ENCODE results near the gene PPP3CB. TPM values are rescaled to one million over a fixed set of nuclear protein-coding genes. Genes with fewer than 3 reads are reported as not detected.

The PPP3CB gene
- total and polyA plus RNA-seq, 4 experiments from 2014 or later = 8.9 to 48.1 (median 28.5) TPM

DNA sequence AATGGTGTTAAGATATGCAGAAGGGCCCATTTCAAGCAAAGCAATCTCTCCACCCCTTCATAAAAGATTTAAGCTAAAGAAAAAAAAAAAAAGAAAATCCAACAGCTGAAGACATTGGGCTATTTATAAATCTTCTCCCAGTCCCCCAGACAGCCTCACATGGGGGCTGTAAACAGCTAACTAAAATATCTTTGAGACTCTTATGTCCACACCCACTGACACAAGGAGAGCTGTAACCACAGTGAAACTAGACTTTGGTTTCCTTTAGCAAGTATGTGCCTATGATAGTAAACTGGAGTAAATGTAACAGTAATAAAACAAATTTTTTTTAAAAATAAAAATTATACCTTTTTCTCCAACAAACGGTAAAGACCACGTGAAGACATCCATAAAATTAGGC lies 28.6 kb downstream of the PPP3CB start:
- H3K27ac Mint-ChIP-seq = peak overlapping the region in 2 of 7 donors; percentile 35 to 66
- Histone ChIP-seq H3K4me1 (ENCODE audit: insufficient read depth, low read length) (no peaks in the 10 kb centered on the region), H3K9me3 (ENCODE audit: control insufficient read depth in 1 of 2, low read length in 2 of 2) (no peaks in the 10 kb centered on the region), H3K27ac (ENCODE audit: low read depth, low read length) (no peak overlapping the region), H3K27me3 (ENCODE audit: insufficient read depth, low read length) (no peaks in the 10 kb centered on the region), H3K4me3 (ENCODE audit: low read length in 2 of 2) (no peak overlapping the region), H3K36me3 (ENCODE audit: insufficient read depth, low read length) (peaks cover 38% of the 10 kb centered on the region)
- no peaks in the 10 kb centered on the region for H3K9me3 Mint-ChIP-seq
- H3K4me3 Mint-ChIP-seq = no peak overlapping the region
- ChIA-PET CTCF (ENCODE audit: partially characterized antibody) (no interaction called here), POLR2A (ENCODE audit: partially characterized antibody) (no interaction called here)
- H3K27me3 Mint-ChIP-seq = no peaks in the 10 kb centered on the region
- peaks cover 0 to 5% (median 1%) of the 10 kb centered on the region in 4 donors for H3K4me1 Mint-ChIP-seq
- H3K36me3 Mint-ChIP-seq = peaks cover 40 to 59% of the 10 kb centered on the region in 2 donors
- intact Hi-C loops (cut with micrococcal nuclease) = no loop called here
- DNase-seq = no peak

DNA sequence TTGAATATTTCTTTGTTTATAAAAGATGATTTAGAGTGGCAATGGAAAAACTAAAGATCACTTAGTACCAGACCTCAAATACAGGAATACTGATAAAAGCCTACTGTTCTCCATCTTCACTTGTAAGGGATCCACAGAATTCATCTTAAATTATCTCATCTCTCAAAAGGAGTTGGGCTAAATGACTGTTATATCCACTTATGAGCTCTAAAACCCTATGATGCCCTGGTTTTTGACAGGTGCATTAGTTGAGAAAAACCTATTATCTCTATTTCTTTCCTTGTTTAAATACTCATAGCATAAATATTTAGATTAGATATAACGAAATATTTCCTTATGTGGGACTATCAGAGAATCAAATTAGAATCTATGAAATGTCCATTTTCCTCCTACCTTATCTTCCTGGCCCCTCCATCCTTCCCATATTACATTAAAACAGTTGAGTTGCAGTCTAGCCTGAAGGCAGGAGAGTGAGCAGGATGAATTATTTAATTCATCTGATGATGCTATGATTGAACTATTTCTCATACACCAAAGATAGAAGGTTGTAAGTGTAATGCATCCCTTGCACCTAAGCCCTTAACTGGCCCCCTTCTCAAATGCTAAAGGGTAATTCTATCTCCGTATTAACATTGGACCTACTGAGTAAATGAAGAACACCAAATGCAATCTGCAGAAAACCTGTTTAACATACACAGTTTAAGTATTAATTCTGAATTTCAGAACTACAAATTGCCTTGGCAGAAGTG lies 29.7 kb downstream of the PPP3CB start:
- H3K27ac Mint-ChIP-seq = peak overlapping the region in 1 of 7 donors; percentile 29
- H3K4me1 Mint-ChIP-seq = peaks cover 0 to 5% (median 1%) of the 10 kb centered on the region in 4 donors
- DNase-seq = no peak
- POLR2A ChIA-PET (ENCODE audit: partially characterized antibody) = interaction anchor here (0.7 kb wide), 1 partner anchor 294 kb away, joined by 3 read pairs; no protein-coding TSS in a partner anchor
- intact Hi-C loops (cut with micrococcal nuclease) = no loop called here
- H3K9me3 ChIP-seq (ENCODE audit: control insufficient read depth in 1 of 2, low read length in 2 of 2) = no peaks in the 10 kb centered on the region
- CTCF ChIA-PET (ENCODE audit: partially characterized antibody) = no interaction called here
- H3K9me3 Mint-ChIP-seq = no peaks in the 10 kb centered on the region
- H3K27me3 ChIP-seq (ENCODE audit: insufficient read depth, low read length) = no peaks in the 10 kb centered on the region
- H3K27me3 Mint-ChIP-seq = no peaks in the 10 kb centered on the region
- no peak overlapping the region for H3K4me3 Mint-ChIP-seq
- no peak overlapping the region for H3K27ac ChIP-seq (ENCODE audit: low read depth, low read length)
- no peaks in the 10 kb centered on the region for H3K4me1 ChIP-seq (ENCODE audit: insufficient read depth, low read length)
- peaks cover 32 to 54% of the 10 kb centered on the region in 2 donors for H3K36me3 Mint-ChIP-seq
- H3K36me3 ChIP-seq (ENCODE audit: insufficient read depth, low read length) = peaks cover 31% of the 10 kb centered on the region
- H3K4me3 ChIP-seq (ENCODE audit: low read length in 2 of 2) = no peak overlapping the region

DNA sequence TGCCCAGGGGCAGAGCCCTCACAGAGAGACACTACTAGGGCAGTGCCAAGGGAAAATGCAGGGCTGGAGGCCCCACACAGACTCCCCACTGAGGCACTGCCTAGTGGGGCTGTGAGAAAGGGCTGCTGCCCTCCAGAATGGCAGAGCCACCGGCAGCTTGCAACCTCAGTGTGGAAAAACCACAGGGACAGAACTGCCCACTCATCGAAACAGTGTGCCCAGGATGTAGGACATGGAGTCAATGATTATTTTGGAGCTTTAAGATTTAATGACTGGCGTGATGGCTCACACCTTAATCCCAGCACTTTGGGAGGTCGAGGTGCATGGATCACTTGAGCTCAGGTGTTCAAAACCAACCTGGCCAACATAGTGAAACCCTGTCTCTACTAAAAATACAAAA lies 34.9 kb downstream of the PPP3CB start:
- Histone ChIP-seq H3K9me3 (ENCODE audit: control insufficient read depth in 1 of 2, low read length in 2 of 2) (no peaks in the 10 kb centered on the region), H3K4me1 (ENCODE audit: insufficient read depth, low read length) (no peaks in the 10 kb centered on the region), H3K27ac (ENCODE audit: low read depth, low read length) (no peak overlapping the region), H3K27me3 (ENCODE audit: insufficient read depth, low read length) (no peaks in the 10 kb centered on the region), H3K36me3 (ENCODE audit: insufficient read depth, low read length) (peaks cover 9% of the 10 kb centered on the region), H3K4me3 (ENCODE audit: low read length in 2 of 2) (no peak overlapping the region)
- H3K27ac Mint-ChIP-seq = peak overlapping the region in 2 of 7 donors; percentile 20 to 24
- no peak for DNase-seq
- no peaks in the 10 kb centered on the region for H3K9me3 Mint-ChIP-seq
- intact Hi-C loops (cut with micrococcal nuclease) = no loop called here
- no peak overlapping the region for H3K4me3 Mint-ChIP-seq
- peaks cover 20 to 39% of the 10 kb centered on the region in 2 donors for H3K36me3 Mint-ChIP-seq
- ChIA-PET POLR2A (ENCODE audit: partially characterized antibody) (interaction anchor here (1.6 kb wide), 1 partner anchor 35 kb away, joined by 5 read pairs; the partner anchor contains the start of gene PPP3CB), CTCF (ENCODE audit: partially characterized antibody) (no interaction called here)
- no peaks in the 10 kb centered on the region for H3K27me3 Mint-ChIP-seq
- peaks cover 0 to 8% (median under 1%) of the 10 kb centered on the region in 4 donors for H3K4me1 Mint-ChIP-seq

DNA sequence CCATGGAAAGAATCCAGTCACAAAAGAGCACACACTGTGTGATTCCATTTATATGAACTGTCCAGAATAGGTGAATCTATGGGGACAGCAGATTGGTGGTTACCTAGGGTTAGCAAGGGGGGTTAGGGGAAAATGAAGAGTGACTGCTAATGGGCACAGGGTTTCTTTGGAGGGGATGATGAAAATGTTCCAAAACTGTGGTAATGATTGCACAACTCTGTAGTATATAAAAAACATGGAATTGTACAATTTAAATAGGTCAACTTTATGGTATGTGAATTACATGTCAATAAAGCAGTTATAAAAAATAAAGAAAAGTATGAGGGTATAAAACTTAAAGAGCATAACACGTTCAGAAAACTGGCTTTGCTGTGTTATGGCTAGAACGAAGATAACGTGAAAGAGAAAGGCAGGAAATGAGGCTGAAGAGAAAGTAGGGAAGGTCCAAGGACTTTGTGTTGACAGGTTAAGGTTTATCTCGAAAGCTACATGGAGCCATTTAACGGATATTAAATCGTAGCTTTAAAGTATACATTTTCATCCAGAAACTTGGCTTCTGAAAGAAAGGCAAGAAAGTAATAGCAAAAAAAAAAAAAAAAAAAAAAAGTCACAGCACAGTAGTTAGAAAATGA lies 36.0 kb downstream of the PPP3CB start:
- H3K4me1 Mint-ChIP-seq = peaks cover 0 to 8% (median under 1%) of the 10 kb centered on the region in 4 donors
- Histone ChIP-seq H3K36me3 (ENCODE audit: insufficient read depth, low read length) (no peaks in the 10 kb centered on the region), H3K27ac (ENCODE audit: low read depth, low read length) (no peak overlapping the region), H3K27me3 (ENCODE audit: insufficient read depth, low read length) (no peaks in the 10 kb centered on the region), H3K4me1 (ENCODE audit: insufficient read depth, low read length) (no peaks in the 10 kb centered on the region), H3K9me3 (ENCODE audit: control insufficient read depth in 1 of 2, low read length in 2 of 2) (no peaks in the 10 kb centered on the region), H3K4me3 (ENCODE audit: low read length in 2 of 2) (no peak overlapping the region)
- ChIA-PET CTCF (ENCODE audit: partially characterized antibody) (no interaction called here), POLR2A (ENCODE audit: partially characterized antibody) (interaction anchor here (1.6 kb wide), 1 partner anchor 36 kb away, joined by 5 read pairs; the partner anchor contains the start of gene PPP3CB)
- DNase-seq = no peak
- intact Hi-C loops (cut with micrococcal nuclease) = no loop called here
- no peaks in the 10 kb centered on the region for H3K9me3 Mint-ChIP-seq
- H3K36me3 Mint-ChIP-seq = peaks cover 19 to 33% of the 10 kb centered on the region in 2 donors
- H3K27ac Mint-ChIP-seq = peak overlapping the region in 1 of 7 donors; percentile 78
- H3K27me3 Mint-ChIP-seq = no peaks in the 10 kb centered on the region
- no peak overlapping the region for H3K4me3 Mint-ChIP-seq

DNA sequence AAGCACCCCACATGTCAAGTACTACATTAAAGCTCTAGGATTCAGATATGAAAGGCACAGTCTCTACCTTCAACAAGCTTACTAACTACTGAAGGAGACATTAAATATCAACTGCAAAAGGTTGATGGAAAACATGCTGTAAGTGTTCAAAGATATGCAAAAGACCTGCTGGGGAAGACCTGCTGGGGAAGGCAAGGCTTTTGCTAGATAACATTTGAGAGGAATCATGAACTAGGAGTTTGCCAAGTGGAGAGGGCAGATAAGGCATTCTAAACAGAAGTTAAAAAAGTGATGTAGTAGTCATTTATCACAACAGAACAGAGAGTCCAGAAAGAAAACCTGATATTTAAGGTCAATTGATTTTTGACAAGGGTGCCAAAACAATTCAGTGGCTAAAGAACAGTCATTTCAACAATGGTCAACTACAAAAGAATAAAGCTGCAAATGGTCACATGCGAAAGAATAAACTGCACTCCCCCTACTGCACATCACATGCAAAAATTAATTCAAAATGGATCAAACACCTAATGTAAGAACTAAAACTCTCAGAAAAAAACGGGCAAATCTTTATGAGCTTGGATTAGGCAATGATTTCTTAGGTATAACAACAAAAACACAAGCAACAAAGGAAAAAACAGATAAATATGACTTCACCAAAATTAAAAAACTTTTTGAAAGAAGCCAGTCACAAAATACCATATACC lies 39.5 kb downstream of the PPP3CB start:
- Mint-ChIP-seq H3K36me3 (peaks cover 19 to 38% of the 10 kb centered on the region in 2 donors), H3K27me3 (no peaks in the 10 kb centered on the region), H3K4me3 (no peak overlapping the region), H3K27ac (peak overlapping the region in 1 of 7 donors; percentile 23), H3K9me3 (no peaks in the 10 kb centered on the region), H3K4me1 (peaks cover 0 to 6% (median under 1%) of the 10 kb centered on the region in 4 donors)
- Histone ChIP-seq H3K9me3 (ENCODE audit: control insufficient read depth in 1 of 2, low read length in 2 of 2) (no peaks in the 10 kb centered on the region), H3K36me3 (ENCODE audit: insufficient read depth, low read length) (no peaks in the 10 kb centered on the region), H3K4me1 (ENCODE audit: insufficient read depth, low read length) (no peaks in the 10 kb centered on the region), H3K27me3 (ENCODE audit: insufficient read depth, low read length) (no peaks in the 10 kb centered on the region), H3K4me3 (ENCODE audit: low read length in 2 of 2) (no peak overlapping the region), H3K27ac (ENCODE audit: low read depth, low read length) (no peak overlapping the region)
- CTCF ChIA-PET (ENCODE audit: partially characterized antibody) = interaction anchor here (0.7 to 1.0 kb wide), 2 partner anchors 183 to 1241 kb away, joined by 4 read pairs; no protein-coding TSS in a partner anchor
- intact Hi-C loops (cut with micrococcal nuclease) = no loop called here
- POLR2A ChIA-PET (ENCODE audit: partially characterized antibody) = no interaction called here
- no peak for DNase-seq

DNA sequence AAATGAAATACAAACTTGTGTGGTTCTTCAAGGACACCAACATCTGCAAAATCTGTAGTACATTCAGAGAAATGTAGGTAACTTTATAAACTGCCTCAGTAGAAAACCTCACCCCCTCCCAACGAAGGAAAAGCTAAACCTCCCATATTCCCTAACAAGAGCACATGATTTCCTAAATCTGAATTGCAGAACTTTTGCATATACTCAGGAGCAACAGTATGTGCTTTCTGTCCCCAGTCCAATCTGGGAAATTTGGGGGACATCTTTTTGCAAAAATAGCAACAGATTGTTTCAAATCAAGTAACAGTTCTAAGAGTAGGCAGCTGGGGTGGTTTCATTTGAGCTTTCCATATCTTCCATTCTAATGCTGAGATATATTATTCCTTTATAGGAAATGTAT lies 46.7 kb downstream of the PPP3CB start:
- Histone ChIP-seq H3K27me3 (ENCODE audit: insufficient read depth, low read length) (no peaks in the 10 kb centered on the region), H3K27ac (ENCODE audit: low read depth, low read length) (no peak overlapping the region), H3K4me3 (ENCODE audit: low read length in 2 of 2) (no peak overlapping the region), H3K36me3 (ENCODE audit: insufficient read depth, low read length) (no peaks in the 10 kb centered on the region), H3K4me1 (ENCODE audit: insufficient read depth, low read length) (no peaks in the 10 kb centered on the region), H3K9me3 (ENCODE audit: control insufficient read depth in 1 of 2, low read length in 2 of 2) (no peaks in the 10 kb centered on the region)
- peaks cover 0 to 7% (median 2%) of the 10 kb centered on the region in 4 donors for H3K4me1 Mint-ChIP-seq
- H3K27ac Mint-ChIP-seq = peak overlapping the region in 1 of 7 donors; percentile 8
- DNase-seq = no peak
- H3K4me3 Mint-ChIP-seq = no peak overlapping the region
- intact Hi-C loops (cut with micrococcal nuclease) = no loop called here
- H3K27me3 Mint-ChIP-seq = no peaks in the 10 kb centered on the region
- no peaks in the 10 kb centered on the region for H3K9me3 Mint-ChIP-seq
- ChIA-PET CTCF (ENCODE audit: partially characterized antibody) (no interaction called here), POLR2A (ENCODE audit: partially characterized antibody) (no interaction called here)
- peaks cover 25 to 44% of the 10 kb centered on the region in 2 donors for H3K36me3 Mint-ChIP-seq

DNA sequence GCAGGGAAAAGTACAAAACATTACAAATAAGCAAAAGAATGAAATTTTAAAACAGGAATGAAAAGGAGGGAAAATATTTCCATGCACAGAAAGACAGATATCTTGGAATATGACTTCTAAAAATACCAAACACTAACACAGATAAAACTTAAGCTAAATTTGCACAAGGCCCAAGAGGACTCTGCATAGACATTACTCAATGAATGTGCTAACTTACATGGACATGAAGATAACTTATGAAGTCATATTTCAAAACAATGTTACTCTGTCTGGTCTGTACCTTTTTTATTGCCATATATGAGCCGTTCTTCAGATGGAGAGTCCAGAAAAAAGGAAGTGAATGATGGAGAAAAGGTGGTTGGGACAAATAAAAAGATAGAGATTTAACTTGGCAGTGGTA lies 47.4 kb downstream of the PPP3CB start:
- POLR2A ChIA-PET (ENCODE audit: partially characterized antibody) = no interaction called here
- CTCF ChIA-PET (ENCODE audit: partially characterized antibody) = no interaction called here

More for the DNA sequence above, 47.4 kb downstream of the PPP3CB start:
- Mint-ChIP-seq H3K36me3 (peaks cover 26 to 44% of the 10 kb centered on the region in 2 donors), H3K4me1 (peaks cover 0 to 7% (median 2%) of the 10 kb centered on the region in 4 donors), H3K27me3 (no peaks in the 10 kb centered on the region), H3K9me3 (no peaks in the 10 kb centered on the region), H3K4me3 (no peak overlapping the region), H3K27ac (peak overlapping the region in 4 of 7 donors; percentile 7 to 48 (median 15))
- Histone ChIP-seq H3K27ac (ENCODE audit: low read depth, low read length) (no peak overlapping the region), H3K36me3 (ENCODE audit: insufficient read depth, low read length) (peaks cover 4% of the 10 kb centered on the region), H3K4me1 (ENCODE audit: insufficient read depth, low read length) (no peaks in the 10 kb centered on the region), H3K27me3 (ENCODE audit: insufficient read depth, low read length) (no peaks in the 10 kb centered on the region), H3K9me3 (ENCODE audit: control insufficient read depth in 1 of 2, low read length in 2 of 2) (no peaks in the 10 kb centered on the region), H3K4me3 (ENCODE audit: low read length in 2 of 2) (no peak overlapping the region)
- intact Hi-C loops (cut with micrococcal nuclease) = no loop called here
- no peak for DNase-seq

Data from CD4-positive, alpha-beta memory T cell (primary cell).